SK-N-SH (cell line): Measurements from ENCODE around the gene CNRIP1. TPM values are rescaled to one million over a fixed set of nuclear protein-coding genes. Genes with fewer than 3 reads are reported as not detected.

ENCODE experiments used
- CTCF ChIA-PET: fragments of 300-600, 350-600 bp; formaldehyde crosslinking; extraction: SDS; loops from one replicate; lab custom pipeline; 2021; lab: Yijun Ruan, JAX
- POLR2A ChIA-PET: fragments of 350-600 bp; sonication (Branson Sonifier 250); formaldehyde crosslinking; extraction: SDS; loops from one replicate; lab custom pipeline; 2020; ENCODE audit warnings: antibody characterized with exemption, inconsistent platforms; lab: Yijun Ruan, JAX
- DNase-seq: peaks from one replicate; pipeline ENCODE4 v3.0.0; 2012
- H2AFZ ChIP-seq: fragments of 200-600 bp; sonication (generic); 2 replicates; pipeline ENCODE4 v1.8.1; 2016; ENCODE audit warnings: antibody characterized with exemption, mild to moderate bottlenecking, low read depth
- H3F3A ChIP-seq: fragments of 200-600 bp; sonication (generic); replicated peaks from 2 replicates; pipeline ENCODE3; 2016; ENCODE audit warnings: antibody characterized with exemption, mild to moderate bottlenecking; ENCODE audit not compliant: insufficient read depth
- H3K27ac ChIP-seq, 2 experiments: fragments of 200-500 bp in 1 of 2; fragments of 200-600 bp in 1 of 2; sonication (Bioruptor generic) in 1 of 2; sonication (generic), shearing (Covaris generic) in 1 of 2; 2 replicates each; pipeline versions ENCODE4 v1.5.1 to v1.6.1; 2014 to 2016; ENCODE audit warnings: low read depth in 2 of 2, inconsistent platforms in 1 of 2, low read length in 1 of 2, mild to moderate bottlenecking in 1 of 2, mixed read lengths in 1 of 2
- H3K27me3 ChIP-seq: fragments of 200-600 bp; sonication (generic), shearing (Covaris generic); 2 replicates; pipeline ENCODE4 v1.6.1; 2016; ENCODE audit warnings: mixed run types; ENCODE audit not compliant: insufficient read depth
- H3K36me3 ChIP-seq, 2 experiments: fragments of 200-500 bp in 1 of 2; fragments of 200-600 bp in 1 of 2; sonication (Bioruptor generic) in 1 of 2; sonication (generic) in 1 of 2; replicated peaks in 1 of 2; 2 replicates each; pipeline versions ENCODE3 to v1.5.1; 2014 to 2016; ENCODE audit warnings: low read length in 1 of 2, mild to moderate bottlenecking in 1 of 2; ENCODE audit not compliant: insufficient read depth in 2 of 2, control insufficient read depth in 1 of 2
- H3K4me1 ChIP-seq, 2 experiments: fragments of 200-500 bp in 1 of 2; fragments of 200-600 bp in 1 of 2; sonication (Bioruptor generic) in 1 of 2; sonication (generic), shearing (Covaris generic) in 1 of 2; 2 replicates each; pipeline versions ENCODE4 v1.5.1 to v1.6.1; 2014 to 2016; ENCODE audit warnings: low read depth in 1 of 2, low read length in 1 of 2, mixed run types in 1 of 2; ENCODE audit not compliant: insufficient read depth in 2 of 2, control insufficient read depth in 1 of 2
- H3K4me2 ChIP-seq: fragments of 200-600 bp; sonication (generic), shearing (Covaris generic); 2 replicates; pipeline ENCODE4 v1.6.1; 2017; ENCODE audit warnings: mixed run types
- H3K4me3 ChIP-seq, 2 experiments: fragments of 200-500 bp in 1 of 2; fragments of 200-600 bp in 1 of 2; sonication (Bioruptor generic) in 1 of 2; sonication (generic), shearing (Covaris generic) in 1 of 2; 2 replicates each; pipeline versions ENCODE4 v1.5.1 to v1.8.1; 2014 to 2016; ENCODE audit warnings: low read depth in 2 of 2, inconsistent platforms in 1 of 2, low read length in 1 of 2, mild to moderate bottlenecking in 1 of 2, mixed read lengths in 1 of 2, moderate library complexity in 1 of 2
- H3K79me2 ChIP-seq: fragments of 200-600 bp; sonication (generic); 2 replicates; pipeline ENCODE4 v1.8.1; 2017; ENCODE audit warnings: mild to moderate bottlenecking; ENCODE audit not compliant: insufficient read depth
- H3K9ac ChIP-seq: fragments of 200-600 bp; sonication (generic); 2 replicates; pipeline ENCODE4 v1.6.1; 2017; ENCODE audit warnings: mixed run types
- H3K9me2 ChIP-seq: fragments of 200-600 bp; sonication (generic); 2 replicates; pipeline ENCODE4 v1.6.1; 2017; ENCODE audit warnings: mixed run types
- H3K9me3 ChIP-seq: fragments of 200-600 bp; sonication (generic); 2 replicates; pipeline ENCODE4 v1.6.1; 2017; ENCODE audit warnings: mixed run types, mild to moderate bottlenecking, moderate library complexity
- H4K20me1 ChIP-seq: fragments of 200-600 bp; sonication (generic); 2 replicates; pipeline ENCODE4 v1.6.1; 2017; ENCODE audit warnings: mild to moderate bottlenecking, mixed run types; ENCODE audit not compliant: insufficient read depth
- CHD2 ChIP-seq: fragments of 150-350 bp; IDR thresholded peaks from 2 replicates; pipeline ENCODE4 v1.6.1; 2018; ENCODE audit warnings: low read length; ENCODE audit not compliant: partially characterized antibody
- ELF1 ChIP-seq: IDR thresholded peaks from 2 replicates; pipeline ENCODE4 v1.4.0; 2012
- EP300 ChIP-seq, 2 experiments: IDR thresholded peaks; 2 replicates each; pipeline versions ENCODE4 v1.4.0 to v1.6.1; 2012; ENCODE audit warnings: borderline replicate concordance in 1 of 2, low read depth in 1 of 2, low read length in 1 of 2
- EZH2phosphoT487 ChIP-seq: fragments of 200-600 bp; sonication (generic); IDR thresholded peaks from 2 replicates; pipeline ENCODE4 v1.6.1; 2017; ENCODE audit warnings: low read depth, mixed run types, mild to moderate bottlenecking, antibody characterized with exemption, moderate library complexity, borderline replicate concordance
- FOSL2 ChIP-seq: IDR thresholded peaks from 2 replicates; pipeline ENCODE4 v1.4.0; 2012; ENCODE audit warnings: low read depth, mild to moderate bottlenecking, moderate library complexity, borderline replicate concordance
- FOXJ3 ChIP-seq: sonication (generic); formaldehyde crosslinking; IDR thresholded peaks from 2 replicates; pipeline ENCODE4 v1.5.1; 2020; ENCODE audit warnings: mild to moderate bottlenecking, missing genetic modification reagents
- GABPA ChIP-seq: IDR thresholded peaks from 2 replicates; pipeline ENCODE4 v1.4.0; 2012; ENCODE audit warnings: low read depth, mild to moderate bottlenecking
- JUND ChIP-seq: IDR thresholded peaks from 2 replicates; pipeline ENCODE4 v1.4.0; 2012
- MXI1 ChIP-seq: IDR thresholded peaks from 2 replicates; pipeline ENCODE4 v1.6.1; 2012; ENCODE audit warnings: mild to moderate bottlenecking, low read depth, low read length, improper control_type of control experiment
- NRF1 ChIP-seq: IDR thresholded peaks from 2 replicates; pipeline ENCODE4 v1.6.1; 2012; ENCODE audit warnings: low read depth, mild to moderate bottlenecking, low read length
- PBX3 ChIP-seq: IDR thresholded peaks from 2 replicates; pipeline ENCODE4; 2012
- RAD21 ChIP-seq: IDR thresholded peaks from 2 replicates; pipeline ENCODE4 v1.6.1; 2012; ENCODE audit warnings: mild to moderate bottlenecking, low read length
- RCOR1 ChIP-seq: fragments of 150-350 bp; IDR thresholded peaks from 2 replicates; pipeline ENCODE4 v1.6.1; 2017; ENCODE audit warnings: antibody characterized with exemption, low read length
- RFX5 ChIP-seq: IDR thresholded peaks from 2 replicates; pipeline ENCODE4 v1.6.1; 2012; ENCODE audit warnings: mild to moderate bottlenecking, improper control_type of control experiment, low read length
- SIN3A ChIP-seq: IDR thresholded peaks from 2 replicates; pipeline ENCODE4 v1.6.1; 2012; ENCODE audit warnings: low read depth, mild to moderate bottlenecking, low read length, moderate library complexity, borderline replicate concordance
- TAF1 ChIP-seq: IDR thresholded peaks from 2 replicates; pipeline ENCODE4 v1.6.1; 2012; ENCODE audit warnings: low read depth, mild to moderate bottlenecking, low read length, moderate library complexity, borderline replicate concordance
- USF1 ChIP-seq: IDR thresholded peaks from 2 replicates; pipeline ENCODE4 v1.4.0; 2012; ENCODE audit warnings: low read depth, borderline replicate concordance
- USF2 ChIP-seq: fragments of 150-350 bp; IDR thresholded peaks from 2 replicates; pipeline ENCODE4 v1.6.1; 2017; ENCODE audit warnings: antibody characterized with exemption, low read length, low read depth, borderline replicate concordance
- WGBS: methylation state at CpG from one replicate; pipeline ENCODE4 v1.1.6; 2017; ENCODE audit warnings: low lambda C conversion rate; 5-methylcytosine and 5-hydroxymethylcytosine counted together
- polyA plus RNA-seq, 3 experiments: library from polyadenylated mRNA; depleted of rRNA; stranded (reverse); fragments of >200 nt; gene quantifications; 2 replicates each; pipeline ENCODE4 v1.2.3, GENCODE V29; 2012
- TF ChIP-seq, protein P1 (sequence below): IDR thresholded peaks from 2 replicates; pipeline ENCODE4 v1.4.0; 2012; ENCODE audit warnings: low read depth
- TF ChIP-seq, protein P2 (sequence below): fragments of 200-600 bp; sonication (generic); IDR thresholded peaks from 2 replicates; pipeline ENCODE4 v1.6.1; 2017; ENCODE audit warnings: antibody characterized with exemption, mild to moderate bottlenecking, moderate library complexity

CNRIP1 gene
- polyA plus RNA-seq, 1 of the 3 experiments (the other 2 are of a cell fraction) = 55.5 TPM

DNA sequence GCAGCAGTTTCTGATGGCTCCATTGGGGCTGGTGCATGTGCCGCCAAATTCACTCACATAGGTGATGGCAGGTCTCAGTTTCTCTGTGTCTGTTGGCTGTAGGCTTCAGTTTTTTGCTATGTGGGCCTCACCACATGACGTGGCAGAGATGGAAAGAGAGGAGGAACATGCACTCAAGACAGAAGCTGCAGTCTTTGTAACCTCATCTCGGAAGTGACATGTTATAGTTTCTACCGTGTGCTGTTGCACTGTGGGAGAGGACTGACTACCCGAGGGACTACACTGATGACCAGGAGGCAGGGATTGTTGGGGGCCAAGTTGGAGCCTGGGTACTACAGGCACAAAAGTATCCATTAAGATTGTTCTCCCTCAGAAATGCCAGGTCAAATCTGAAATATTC is 9.2 kb upstream of the CNRIP1 start:
- TF ChIP-seq USF1 (no peak), NRF1 (no peak), EZH2phosphoT487 (no peak), EP300 (IDR thresholded peaks at IDR 0.05; ENCODE audit: borderline replicate concordance in 1 of 2, low read depth in 1 of 2, low read length in 1 of 2) (no peak), FOXJ3 (CRISPR knock-in tag) (no peak), FOSL2 (no peak), RFX5 (no peak), MXI1 (no peak), CHD2 (no peak), TAF1 (no peak), RCOR1 (no peak), USF2 (no peak), GABPA (no peak), RAD21 (no peak), PBX3 (no peak), ELF1 (no peak), JUND (no peak), SIN3A (no peak)
- TF ChIP-seq, protein P1, sequence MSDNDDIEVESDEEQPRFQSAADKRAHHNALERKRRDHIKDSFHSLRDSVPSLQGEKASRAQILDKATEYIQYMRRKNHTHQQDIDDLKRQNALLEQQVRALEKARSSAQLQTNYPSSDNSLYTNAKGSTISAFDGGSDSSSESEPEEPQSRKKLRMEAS = no peak
- TF ChIP-seq, protein P2, sequence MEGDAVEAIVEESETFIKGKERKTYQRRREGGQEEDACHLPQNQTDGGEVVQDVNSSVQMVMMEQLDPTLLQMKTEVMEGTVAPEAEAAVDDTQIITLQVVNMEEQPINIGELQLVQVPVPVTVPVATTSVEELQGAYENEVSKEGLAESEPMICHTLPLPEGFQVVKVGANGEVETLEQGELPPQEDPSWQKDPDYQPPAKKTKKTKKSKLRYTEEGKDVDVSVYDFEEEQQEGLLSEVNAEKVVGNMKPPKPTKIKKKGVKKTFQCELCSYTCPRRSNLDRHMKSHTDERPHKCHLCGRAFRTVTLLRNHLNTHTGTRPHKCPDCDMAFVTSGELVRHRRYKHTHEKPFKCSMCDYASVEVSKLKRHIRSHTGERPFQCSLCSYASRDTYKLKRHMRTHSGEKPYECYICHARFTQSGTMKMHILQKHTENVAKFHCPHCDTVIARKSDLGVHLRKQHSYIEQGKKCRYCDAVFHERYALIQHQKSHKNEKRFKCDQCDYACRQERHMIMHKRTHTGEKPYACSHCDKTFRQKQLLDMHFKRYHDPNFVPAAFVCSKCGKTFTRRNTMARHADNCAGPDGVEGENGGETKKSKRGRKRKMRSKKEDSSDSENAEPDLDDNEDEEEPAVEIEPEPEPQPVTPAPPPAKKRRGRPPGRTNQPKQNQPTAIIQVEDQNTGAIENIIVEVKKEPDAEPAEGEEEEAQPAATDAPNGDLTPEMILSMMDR = no peak
- Histone ChIP-seq H4K20me1 (no peaks in the 10 kb centered on the region), H3K4me1 (no peaks in the 10 kb centered on the region), H3K9me3 (no peaks in the 10 kb centered on the region), H3K27ac (no peak overlapping the region), H3K4me2 (no peak overlapping the region), H3K9me2 (no peaks in the 10 kb centered on the region), H3K79me2 (no peaks in the 10 kb centered on the region), H2AFZ (no peak overlapping the region), H3F3A (no peaks in the 10 kb centered on the region), H3K9ac (no peak overlapping the region), H3K27me3 (no peaks in the 10 kb centered on the region), H3K4me3 (no peak overlapping the region), H3K36me3 (no peaks in the 10 kb centered on the region)
- DNase-seq = no peak
- CTCF ChIA-PET = no interaction called here
- 50% methylated on average over 5 of the region's 5 CpGs for WGBS
- POLR2A ChIA-PET = no interaction called here
